Tibial artery (tissue), 4 donors: Measurements from ENCODE around the gene MAD1L1.

Experiments used
- DNase-seq, 2 donors: peaks; one replicate each; pipeline ENCODE4 v3.0.0-alpha.2; 2019
- H3K27ac ChIP-seq, 2 donors: fragments of 200-600 bp; sonication (generic) in 1 of 2; 1 replicate in 1 of 2; 2 replicates in 1 of 2; pipeline ENCODE4 v1.5.1; 2018 to 2019; ENCODE audit warnings: mild to moderate bottlenecking in 1 of 2
- H3K27me3 ChIP-seq, 2 donors: fragments of 200-600 bp; sonication (generic) in 1 of 2; one replicate each; pipeline versions ENCODE4 v1.5.1 to v1.6.0; 2016 to 2019
- H3K36me3 ChIP-seq, 3 donors: fragments of 200-600 bp; sonication (generic) in 2 of 3; one replicate each; pipeline ENCODE4 v1.5.1; 2016 to 2019; ENCODE audit warnings: mild to moderate bottlenecking in 2 of 3
- H3K4me1 ChIP-seq, 4 donors: fragments of 200-600 bp; sonication (generic) in 2 of 4; 1 replicate in 3 of 4; 2 replicates in 1 of 4; pipeline ENCODE4 v1.5.1; 2016 to 2019
- H3K4me3 ChIP-seq, 2 donors: fragments of 200-600 bp; sonication (generic) in 1 of 2; 1 replicate in 1 of 2; 2 replicates in 1 of 2; pipeline ENCODE4 v1.5.1; 2018 to 2019; ENCODE audit warnings: mild to moderate bottlenecking in 2 of 2
- H3K9me3 ChIP-seq, 3 donors: fragments of 200-600 bp; sonication (generic) in 1 of 3; one replicate each; pipeline ENCODE4 v1.5.1; 2016 to 2019
- CTCF ChIP-seq, 2 experiments: fragments of 200-600 bp in 1 of 2; fragments of 450-650 bp in 1 of 2; IDR thresholded peaks; one replicate each; pipeline ENCODE4 v1.5.1; 2017 to 2019; ENCODE audit warnings: antibody characterized with exemption in 2 of 2, mild to moderate bottlenecking in 1 of 2, moderate library complexity in 1 of 2
- intact Hi-C: fragments of 100-400 bp; cut with DNase I; formaldehyde crosslinking; loops from one replicate; pipeline ENCODE4 v1.15.0; 2023; ENCODE audit warnings: low total_unique reads

Gene MAD1L1

GRCh38 chr7:2103071-2103898 is 129.5 kb downstream of the MAD1L1 start:
- intact Hi-C loops: no loop called here
- TF ChIP-seq CTCF (IDR thresholded peaks at IDR 0.05): no peak
- Histone ChIP-seq H3K9me3 (no peaks in the 10 kb centered on the region), H3K27me3 (no peaks in the 10 kb centered on the region), H3K4me1 (peaks cover 0 to 17% (median 12%) of the 10 kb centered on the region in 4 donors), H3K27ac (no peak overlapping the region), H3K4me3 (no peak overlapping the region), H3K36me3 (no peaks in the 10 kb centered on the region)
- no peak for DNase-seq

GRCh38 chr7:2102375-2102723 is 130.4 kb downstream of the MAD1L1 start:
- no peak overlapping the region for H3K4me3 ChIP-seq
- TF ChIP-seq CTCF (IDR thresholded peaks at IDR 0.05): no peak
- H3K9me3 ChIP-seq: no peaks in the 10 kb centered on the region
- DNase-seq: no peak
- peaks cover 0 to 17% (median 12%) of the 10 kb centered on the region in 4 donors for H3K4me1 ChIP-seq
- no peaks in the 10 kb centered on the region for H3K36me3 ChIP-seq
- H3K27ac ChIP-seq: no peak overlapping the region
- intact Hi-C loops: no loop called here
- no peaks in the 10 kb centered on the region for H3K27me3 ChIP-seq

- H3K4me1 ChIP-seq: peaks cover 0 to 17% (median 12%) of the 10 kb centered on the region in 4 donors
- no peak for TF ChIP-seq CTCF (IDR thresholded peaks at IDR 0.05)
- no peaks in the 10 kb centered on the region for H3K27me3 ChIP-seq
- no peaks in the 10 kb centered on the region for H3K36me3 ChIP-seq
- no peak overlapping the region for H3K27ac ChIP-seq
- no peak for DNase-seq
- intact Hi-C loops: no loop called here
- H3K4me3 ChIP-seq: no peak overlapping the region
- H3K9me3 ChIP-seq: no peaks in the 10 kb centered on the region
These were observed 130.9 kb downstream of the MAD1L1 start for GRCh38 chr7:2101630-2102374.

GRCh38 chr7:2100278-2101208 is 132.2 kb downstream of the MAD1L1 start:
- no peaks in the 10 kb centered on the region for H3K9me3 ChIP-seq
- no peak for DNase-seq
- H3K4me3 ChIP-seq: no peak overlapping the region
- no peaks in the 10 kb centered on the region for H3K36me3 ChIP-seq
- no peak for TF ChIP-seq CTCF (IDR thresholded peaks at IDR 0.05)
- H3K4me1 ChIP-seq: peaks cover 0 to 17% (median 12%) of the 10 kb centered on the region in 4 donors
- H3K27me3 ChIP-seq: no peaks in the 10 kb centered on the region
- no peak overlapping the region for H3K27ac ChIP-seq
- intact Hi-C loops: no loop called here
